NCI-H2171 (cell line): ENCODE measurements around the gene WDR17.
A peak's percentile ranks its signal among the peaks of the same experiment; 100 is the strongest.

Source experiments
- DNase-seq: peaks from one replicate; lab custom pipeline; 2025; lab: John Stamatoyannopoulos, UW

The WDR17 gene

DNA sequence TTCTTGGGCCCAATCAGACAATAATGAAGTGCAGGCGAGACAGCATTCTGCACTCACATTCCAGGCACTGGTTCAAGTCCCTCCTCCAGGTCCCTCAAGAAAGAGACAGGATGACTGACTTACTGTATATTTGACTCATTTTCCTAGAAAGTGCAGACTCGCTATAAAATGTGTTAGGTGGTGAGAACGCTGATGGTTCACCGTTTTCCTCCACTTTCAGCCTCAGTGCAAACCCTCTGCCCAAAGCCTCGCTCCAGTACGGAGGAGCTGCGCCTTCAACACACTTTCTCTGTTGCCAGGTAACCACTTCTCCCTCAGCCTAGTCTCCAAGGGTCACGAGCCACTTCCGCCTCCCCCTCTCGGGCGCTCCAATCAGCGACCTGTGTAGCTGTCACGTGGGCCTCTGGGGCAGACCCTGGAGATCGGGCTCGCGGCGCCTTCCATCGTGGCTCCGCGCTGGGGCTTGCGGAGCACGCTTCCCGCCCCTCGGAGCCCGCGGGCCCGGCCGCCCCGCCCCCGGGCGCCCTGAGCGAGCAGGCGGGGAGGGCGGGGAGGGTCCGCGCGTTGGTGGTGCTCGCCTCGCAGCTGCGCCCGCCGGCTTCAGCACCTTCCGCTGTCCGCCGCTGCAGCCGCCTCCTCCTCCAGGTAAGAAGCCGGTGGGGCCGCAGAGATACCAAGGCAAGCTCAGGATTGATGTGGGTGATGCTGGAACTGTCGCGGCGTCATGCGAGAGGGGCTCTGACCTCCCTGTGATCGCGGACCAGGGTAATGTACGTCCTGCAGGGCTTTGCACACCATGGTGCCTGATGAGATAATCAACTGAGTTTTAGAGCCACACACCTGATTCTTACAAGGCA is at the start of gene WDR17:
WDR17 (plus strand) TSS at position 407 of the 857 bp plus-strand sequence. CDS start 45,740 bp downstream, outside the sequence.
- peak; percentile 79 for DNase-seq

DNA sequence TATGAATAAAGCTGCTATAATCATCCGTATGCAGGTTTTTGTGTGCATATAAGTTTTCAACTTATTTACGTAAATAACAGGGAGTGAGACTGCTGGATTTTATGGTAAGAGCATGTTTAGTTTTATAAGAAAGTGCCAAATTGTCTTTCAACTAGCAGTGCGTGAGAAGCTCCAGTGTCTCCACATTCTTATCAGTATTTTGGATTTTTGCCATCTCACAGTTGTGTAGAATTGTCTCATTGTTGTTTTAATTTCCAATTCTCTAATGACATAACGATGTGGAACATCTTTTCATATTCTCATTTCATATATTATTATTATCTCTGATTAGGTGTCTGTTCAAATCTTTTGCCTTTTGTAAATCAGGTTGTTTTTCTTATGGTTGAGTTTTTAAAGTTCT is 49.0 kb upstream of the WDR17 start:
- DNase-seq = no peak

DNA sequence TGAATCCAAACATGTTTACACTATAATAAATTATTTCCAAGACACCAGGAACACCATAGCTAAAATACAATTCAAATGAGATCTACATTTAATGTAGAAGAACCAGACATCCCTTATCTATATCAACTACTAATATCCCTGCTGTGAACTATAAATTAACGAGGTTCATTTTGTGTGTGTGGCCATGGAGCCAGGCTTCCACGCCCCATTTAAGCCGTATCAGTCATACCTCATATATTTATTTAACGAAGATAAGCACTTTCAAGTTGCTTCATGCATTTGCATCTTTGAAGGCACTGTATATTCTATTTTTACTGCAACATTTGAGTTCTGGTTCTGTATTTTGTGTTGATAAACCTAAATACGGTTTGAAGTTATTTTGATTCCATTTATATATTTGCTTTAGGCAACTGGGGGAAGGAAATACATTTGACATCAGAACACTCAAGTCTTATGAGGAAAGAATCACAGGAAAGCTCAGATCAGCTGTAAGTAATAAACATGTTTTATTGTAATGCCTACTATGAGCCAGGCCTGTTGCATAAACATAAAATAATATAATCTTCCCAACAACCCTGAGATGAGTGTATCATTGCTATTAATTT is 45.1 kb upstream of the WDR17 start:
- DNase-seq = no peak

DNA sequence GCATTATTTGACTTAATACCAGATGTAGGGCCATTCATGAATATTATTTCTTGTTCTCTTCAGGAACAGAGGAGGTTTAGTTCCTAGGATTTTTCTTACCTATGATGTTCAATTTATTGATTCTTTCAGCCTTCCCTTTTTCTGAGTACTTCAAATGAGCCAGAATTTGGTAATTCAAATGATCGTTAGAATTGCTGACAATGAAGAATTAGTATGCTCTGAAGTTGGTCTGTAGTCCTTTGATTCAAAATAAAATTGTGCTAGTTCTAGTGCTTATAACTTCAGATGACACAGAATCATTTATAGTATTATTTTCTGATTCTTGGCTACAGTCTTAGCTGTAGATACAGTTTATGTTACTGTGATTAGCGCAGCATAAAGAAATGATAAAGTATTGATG is 35.2 kb upstream of the WDR17 start:
- DNase-seq = no peak

DNA sequence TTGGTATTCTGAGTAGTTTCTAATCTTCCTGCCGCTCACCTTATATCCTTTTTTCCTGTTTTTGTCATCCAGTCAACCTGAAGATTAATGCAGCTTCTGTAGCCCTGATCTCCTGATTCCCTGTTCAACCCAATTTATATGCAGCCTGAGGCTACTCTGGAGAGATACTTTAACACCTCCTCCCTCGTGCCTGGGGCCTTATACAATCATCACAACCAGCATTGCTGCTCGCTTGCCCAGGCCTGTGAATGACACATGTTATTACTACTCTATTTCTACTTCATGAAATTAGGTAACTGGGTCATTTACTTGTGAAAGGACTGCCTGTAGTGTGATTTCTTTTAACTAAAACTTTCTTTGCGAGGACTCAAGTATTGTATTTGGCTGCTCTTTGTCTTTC is 33.7 kb upstream of the WDR17 start:
- no peak for DNase-seq

DNA sequence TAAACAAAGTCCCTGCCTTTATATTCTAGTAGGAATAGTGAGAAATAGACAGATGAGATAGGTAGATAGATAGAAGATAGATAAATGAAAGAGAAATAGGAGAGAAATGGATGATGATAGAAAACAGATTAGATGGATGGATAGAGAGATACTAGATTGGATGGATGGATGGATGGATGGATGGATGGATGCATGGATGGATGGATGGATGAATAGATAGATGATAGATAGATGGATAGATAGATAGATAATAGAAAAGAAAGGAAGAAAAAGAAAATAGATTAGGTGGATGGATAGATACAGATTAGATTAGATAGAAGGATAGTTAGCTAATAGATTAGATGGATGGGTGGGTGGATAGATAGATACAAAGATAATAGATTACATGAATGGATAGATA is 33.2 kb upstream of the WDR17 start:
- DNase-seq = no peak

DNA sequence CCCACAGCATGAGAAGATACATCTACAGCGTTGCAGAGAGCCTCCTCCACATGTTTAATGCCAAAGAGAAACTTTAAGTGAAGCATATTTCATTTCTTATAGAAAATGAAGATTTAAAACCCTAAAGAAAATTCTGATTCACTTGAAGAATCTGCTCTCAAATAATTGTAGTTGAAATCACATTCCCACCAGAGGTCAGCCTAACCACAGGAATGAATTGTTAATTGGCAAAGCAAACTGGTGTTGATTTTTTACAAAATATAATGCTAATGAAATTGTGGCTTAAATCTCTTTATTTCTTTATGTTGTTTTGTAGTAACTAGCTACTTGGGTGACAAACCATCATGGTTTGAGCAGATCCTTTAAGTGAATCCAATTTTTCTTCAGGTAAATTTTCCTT is 31.1 kb upstream of the WDR17 start:
- peak; percentile 0 for DNase-seq

DNA sequence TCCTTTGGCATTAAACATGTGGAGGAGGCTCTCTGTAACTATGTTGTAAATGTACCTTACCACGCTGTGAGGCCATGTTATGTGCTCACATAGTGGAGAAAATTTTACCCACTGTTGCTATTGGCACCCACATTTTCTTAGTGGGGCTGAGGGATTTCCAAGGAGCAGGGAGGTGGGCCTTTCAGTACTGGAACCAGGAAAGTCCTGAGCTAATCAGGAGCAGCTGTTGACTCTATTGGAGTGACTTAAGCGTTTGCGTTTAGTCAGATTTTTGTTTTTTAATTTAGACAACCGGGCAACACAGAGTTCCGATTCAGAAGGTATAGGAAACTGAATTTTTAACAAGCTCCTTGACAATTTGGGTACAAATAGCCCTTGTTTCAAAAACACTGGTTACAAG is 30.7 kb upstream of the WDR17 start:
- no peak for DNase-seq

DNA sequence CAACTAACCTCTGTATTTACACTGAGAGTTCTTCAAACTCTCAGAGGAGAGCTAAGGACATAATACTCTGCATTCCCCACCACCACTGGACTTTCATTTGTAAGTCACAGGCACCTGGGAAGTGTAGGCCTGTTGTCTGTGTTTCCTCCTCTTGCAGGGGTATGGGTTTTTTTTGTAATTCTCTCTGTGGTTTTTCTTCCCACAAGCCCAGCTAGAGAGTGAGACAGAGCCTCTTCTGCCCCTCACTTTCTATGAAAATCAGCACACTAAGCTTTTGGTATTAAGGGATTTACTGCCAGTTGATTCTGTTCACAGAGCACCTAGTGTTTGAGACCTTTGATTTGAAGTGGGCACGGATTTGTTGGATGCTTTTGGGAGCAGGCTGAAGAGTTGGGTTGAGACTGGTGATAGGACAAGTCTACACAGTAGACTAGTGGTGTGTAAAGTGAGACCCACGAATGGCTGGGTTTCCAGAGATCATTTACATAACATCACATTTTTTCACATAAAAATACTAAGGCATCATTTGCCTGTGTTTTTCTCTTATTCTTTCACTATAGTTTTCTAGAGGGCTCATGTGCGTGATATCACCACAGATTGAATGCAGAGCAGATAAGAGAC is 28.9 kb upstream of the WDR17 start:
- DNase-seq = no peak

DNA sequence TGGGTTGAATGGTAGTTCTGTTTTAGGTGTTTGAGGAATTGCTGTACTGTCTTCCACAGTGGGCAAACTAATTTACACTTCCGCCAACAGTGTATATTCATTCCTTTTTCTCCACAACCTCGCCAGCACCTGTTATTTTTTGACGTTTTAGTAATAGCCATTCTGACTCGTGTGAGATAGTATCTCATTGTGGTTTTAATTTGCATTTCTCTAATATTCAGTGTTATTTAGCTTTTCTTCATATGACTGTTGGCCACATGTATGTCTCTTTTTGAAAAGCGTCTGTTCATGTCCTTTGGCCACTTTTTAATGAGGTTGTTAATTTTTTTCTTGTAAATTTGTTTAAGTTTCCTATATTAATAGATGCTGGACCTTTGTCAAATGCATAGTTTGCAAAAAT is 26.9 kb upstream of the WDR17 start:
- DNase-seq = no peak

DNA sequence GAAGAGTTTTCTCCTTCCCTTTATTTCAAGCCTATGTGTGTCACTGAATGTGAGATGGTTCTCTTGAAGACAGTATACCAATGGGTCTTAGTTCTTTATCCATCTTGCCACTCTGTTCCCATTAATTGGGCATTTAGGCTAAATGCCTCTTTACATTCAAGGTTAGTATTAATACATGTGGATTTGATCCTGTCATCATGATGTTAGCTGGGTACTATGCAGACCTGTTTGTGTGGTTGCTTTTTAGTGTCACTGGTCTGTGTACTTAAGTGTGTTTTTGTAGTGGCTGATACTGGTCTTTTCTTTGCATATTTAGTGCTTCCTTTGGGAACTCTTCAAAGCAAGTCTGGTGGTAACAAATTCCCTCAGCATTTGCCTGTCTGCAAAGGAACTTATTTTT is 23.4 kb upstream of the WDR17 start:
- DNase-seq = no peak

DNA sequence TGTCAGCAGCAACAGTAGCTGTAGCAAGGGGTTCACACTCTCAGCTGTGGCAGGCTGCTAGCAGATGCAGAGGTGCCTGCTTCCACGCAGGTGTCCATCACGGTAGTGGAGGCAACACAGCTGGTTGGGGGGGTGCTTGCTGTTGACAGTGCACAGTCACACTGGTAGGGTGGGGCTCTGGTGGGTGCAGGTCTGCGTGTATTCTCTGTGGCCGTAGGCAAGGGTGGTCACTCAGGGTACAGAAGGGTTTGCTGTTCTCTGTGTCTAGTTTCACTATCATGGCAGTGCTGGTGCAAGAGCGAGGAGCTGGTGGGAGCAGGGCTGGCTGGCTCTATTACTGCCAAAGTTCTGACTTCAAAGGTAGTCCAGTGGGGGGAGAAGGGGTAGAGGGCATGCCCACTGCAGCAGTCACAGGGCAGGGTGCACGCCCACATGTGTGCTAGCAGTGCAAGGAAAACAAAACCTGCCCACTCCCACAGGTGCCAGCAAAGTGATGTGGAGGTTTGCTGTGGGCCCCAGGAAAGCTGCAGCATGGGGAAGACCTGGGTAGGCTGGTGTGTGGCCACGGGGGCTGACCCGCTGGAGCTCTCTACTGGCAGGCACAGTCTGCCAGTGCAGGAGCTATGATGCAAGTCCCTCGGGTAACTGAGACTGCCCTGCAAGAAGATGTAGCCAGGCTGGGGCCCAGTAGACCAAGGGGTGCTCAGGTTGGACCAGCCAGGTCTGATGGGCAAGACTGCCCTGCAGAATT is 21.6 kb upstream of the WDR17 start:
- DNase-seq = no peak

DNA sequence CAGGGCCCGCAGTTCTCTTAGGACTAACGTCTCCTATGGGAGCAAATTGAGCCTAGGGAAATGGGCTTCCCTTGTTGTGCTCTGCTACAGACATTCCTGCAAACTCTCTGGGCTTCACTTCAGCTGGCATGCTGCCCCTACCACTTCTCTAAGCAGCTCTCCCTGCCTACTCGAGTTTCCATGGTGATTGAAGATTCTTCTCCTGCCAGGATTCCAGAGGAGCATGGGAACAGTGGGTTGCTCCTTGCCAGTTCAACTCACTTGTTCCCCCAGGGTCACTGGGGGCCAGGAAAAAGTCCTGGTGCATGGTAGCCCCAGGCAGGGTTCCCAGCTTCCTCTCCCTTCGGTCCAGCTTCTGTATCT is 21.1 kb upstream of the WDR17 start:
- DNase-seq = no peak

DNA sequence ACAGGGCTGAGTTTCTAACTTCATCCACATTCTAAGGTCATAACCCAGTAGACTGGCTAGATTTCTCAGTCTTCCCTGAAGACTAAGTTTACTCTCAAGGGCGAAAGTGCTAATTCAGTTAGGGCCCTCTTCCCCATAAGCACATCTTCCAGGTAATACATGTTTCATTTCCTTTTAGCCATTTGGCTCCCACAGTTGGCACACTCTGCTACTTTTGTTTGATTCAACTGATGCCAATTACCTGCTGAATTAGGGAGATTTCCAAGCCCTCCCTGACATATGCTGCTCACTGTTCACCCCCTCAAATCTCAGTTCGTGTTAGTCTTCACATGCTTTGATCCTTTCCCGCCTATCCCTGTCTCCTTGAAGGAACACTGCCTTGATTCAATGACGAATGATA is 17.0 kb upstream of the WDR17 start:
- DNase-seq = no peak

DNA sequence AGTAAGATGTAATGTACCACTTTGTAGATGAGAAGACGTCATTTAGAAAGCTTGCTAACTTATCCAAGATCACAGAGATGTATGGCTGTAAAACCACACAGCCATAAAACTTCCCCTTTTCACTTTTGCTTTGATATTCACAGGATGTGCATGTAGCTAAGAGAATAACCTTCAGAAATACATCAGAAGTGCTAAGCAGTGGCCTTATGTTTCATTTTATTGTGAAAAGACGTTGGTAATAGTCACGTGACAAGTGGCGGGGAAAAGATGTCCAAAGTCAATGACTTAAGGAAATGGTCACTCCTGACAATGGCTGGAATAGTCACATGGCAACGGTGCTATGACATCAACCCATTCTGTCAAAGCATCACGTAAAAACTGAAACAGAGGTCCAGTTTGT is 12.9 kb upstream of the WDR17 start:
- DNase-seq = no peak

DNA sequence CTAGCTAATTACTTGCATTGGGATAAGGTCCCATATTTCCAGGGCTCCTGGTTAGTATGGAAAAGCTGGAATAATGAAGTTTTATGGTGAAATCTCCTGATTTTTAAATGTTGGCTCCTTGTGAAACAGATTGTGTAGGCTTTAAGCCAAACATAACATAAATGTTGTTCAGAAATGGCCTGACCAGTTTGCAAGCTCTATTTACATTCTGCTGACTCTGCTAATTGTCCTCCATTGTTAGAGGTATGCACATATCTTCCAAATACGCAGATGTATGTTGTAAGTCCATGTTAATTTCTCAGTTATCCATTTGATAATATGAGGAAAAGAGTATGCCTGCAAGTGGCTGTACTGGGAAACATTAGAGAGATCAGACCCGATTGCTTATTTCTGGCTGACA is 11.9 kb upstream of the WDR17 start:
- no peak for DNase-seq

DNA sequence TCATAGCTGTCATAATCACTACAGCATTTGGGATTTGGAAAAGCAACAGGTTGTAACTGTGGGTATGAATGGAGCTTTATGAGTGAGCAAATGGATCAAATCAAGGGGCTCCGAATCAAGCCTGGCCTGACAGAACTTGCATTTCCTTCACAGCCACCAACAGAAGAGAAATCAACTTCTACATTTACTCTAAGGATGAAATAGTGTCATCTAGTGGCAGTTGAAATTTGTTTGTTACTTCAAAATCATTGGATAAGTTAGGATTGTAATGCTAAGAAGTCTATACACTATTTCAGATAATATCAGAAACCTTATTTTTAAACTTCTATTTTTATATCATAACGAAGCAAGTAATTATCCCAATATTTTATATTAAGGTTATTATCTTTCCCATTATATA is 10.7 kb upstream of the WDR17 start:
- no peak for DNase-seq

DNA sequence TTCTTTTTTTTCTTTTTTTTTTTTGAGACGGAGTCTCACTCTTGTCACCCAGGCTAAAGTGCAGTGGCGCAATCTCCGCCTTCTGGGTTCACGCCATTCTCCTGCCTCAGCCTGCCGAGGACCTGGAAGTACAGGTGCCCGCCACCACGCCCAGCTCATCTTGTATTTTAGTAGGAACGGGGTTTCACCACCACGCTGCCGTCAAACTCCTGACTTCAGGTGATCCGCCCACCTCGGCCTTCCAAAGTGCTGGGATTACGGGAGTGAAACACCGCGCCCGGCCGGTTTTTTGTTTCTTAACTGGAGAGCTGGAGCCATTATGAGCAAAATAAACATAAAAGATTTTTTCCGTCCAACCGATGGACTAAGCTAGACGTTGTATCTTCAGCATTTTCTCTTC is 1.9 kb upstream of the WDR17 start:
- no peak for DNase-seq

DNA sequence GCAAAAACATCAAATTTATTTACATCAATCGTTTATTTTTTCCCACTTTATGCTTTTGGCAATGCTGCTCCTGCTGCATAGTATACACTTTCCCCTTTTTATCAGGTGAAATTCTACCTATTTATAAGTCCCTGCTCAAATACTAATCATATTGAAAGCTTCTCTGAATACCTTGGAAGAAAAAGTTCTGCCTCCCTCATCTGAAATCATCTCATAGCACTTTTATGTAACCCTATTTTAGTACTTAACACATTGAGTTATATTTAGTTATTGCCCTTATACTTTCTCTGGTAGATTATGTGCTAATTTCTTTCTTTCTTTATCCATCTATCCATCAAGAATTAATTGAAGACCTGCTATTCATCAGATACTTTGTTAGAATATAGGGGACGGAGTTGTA is 1.1 kb upstream of the WDR17 start:
- DNase-seq = no peak

DNA sequence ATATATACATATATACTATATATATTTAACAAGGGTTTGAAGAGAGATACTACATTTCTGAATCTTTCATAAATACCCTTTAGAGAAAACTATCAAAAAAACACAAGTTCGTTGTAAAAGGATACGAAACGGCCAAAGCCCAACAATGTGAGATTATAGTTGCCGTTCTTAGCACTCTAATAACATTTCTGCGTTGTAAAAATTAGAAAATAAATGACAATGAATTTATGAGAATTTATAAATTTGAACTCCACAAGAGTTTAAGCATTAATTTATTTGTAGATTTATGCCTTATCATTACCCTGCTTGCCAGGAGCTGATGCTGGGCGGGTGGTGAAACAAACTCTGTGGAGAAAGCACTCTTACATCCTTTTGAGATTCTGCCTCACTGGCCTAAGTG is 1.1 kb downstream of the WDR17 start:
- no peak for DNase-seq

DNA sequence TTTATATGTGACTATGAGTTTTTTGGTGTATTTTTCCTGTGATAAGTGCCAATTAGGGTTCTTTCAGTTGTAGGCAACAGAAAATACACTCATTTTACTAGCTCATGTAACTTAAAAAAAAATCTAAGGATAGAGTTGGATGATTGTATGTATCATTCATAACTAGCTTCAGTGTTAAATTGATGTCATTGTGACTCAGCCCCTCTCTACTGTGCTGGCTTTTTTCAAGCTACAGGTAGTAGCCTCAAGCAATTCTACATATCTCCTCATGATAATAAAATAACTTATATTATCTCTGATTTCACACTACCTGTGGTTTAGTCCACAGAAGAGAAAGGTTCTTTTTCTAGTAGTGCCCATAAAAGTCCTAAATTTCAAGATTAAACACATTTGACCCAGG is 11.9 kb downstream of the WDR17 start:
- no peak for DNase-seq

DNA sequence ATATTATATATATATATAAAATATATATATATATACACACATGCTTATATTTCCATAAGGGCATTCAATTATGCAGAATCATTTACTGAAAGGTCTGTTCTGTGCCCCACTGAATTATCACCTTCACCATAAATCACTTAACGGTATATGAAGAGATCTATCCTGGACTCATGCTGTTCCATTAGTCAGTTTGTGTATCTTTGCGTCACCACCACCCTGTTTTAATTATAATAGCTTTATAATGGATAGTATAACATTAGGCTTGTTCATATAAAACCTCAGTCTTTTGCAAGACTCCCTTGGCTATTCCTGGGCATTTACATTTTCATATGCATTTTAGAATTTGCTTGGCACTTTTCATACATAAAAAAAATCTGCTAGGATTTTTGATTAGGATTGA is 19.1 kb downstream of the WDR17 start:
- DNase-seq = no peak

DNA sequence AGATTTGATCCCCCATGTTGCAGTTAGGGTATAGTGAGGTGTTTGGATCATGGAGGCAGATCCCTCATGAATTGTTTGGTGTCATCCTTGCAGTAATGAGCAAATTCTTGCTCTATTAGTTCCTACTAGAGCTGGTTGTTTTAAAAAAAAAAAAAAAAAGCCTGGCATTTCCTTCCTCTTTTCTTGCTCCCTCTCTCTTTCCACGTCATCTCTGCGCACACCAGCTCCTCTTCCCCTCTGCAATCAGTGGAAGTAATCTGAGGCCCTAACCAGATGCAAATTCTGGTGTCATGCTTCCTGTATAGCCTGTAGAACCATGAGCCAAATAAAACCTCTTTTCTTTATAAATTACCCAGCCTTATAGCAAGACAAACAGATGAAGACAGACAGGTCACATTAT is 24.5 kb downstream of the WDR17 start:
- no peak for DNase-seq
